H1 (cell line): ENCODE measurements around the gene C1orf21. TPM values are rescaled to one million over a fixed set of nuclear protein-coding genes. Genes with fewer than 3 reads are reported as not detected.
A peak's percentile ranks its signal among the peaks of the same experiment; 100 is the strongest.

Experiments
- CTCF ChIA-PET: fragments of 300-600 bp; sonication (Branson Sonifier 250); formaldehyde crosslinking; loops from one replicate; lab custom pipeline; 2021; ENCODE audit not compliant: partially characterized antibody; lab: Charles Lee
- POLR2A ChIA-PET: fragments of 300-600 bp; sonication (Branson Sonifier 250); formaldehyde crosslinking; loops from one replicate; lab custom pipeline; 2021; ENCODE audit warnings: inconsistent platforms; ENCODE audit not compliant: partially characterized antibody; lab: Charles Lee
- DNase-seq, 2 experiments: peaks; one replicate each; pipeline versions ENCODE4 v3.0.0 to v3.0.0-alpha.2; 2010 to 2022; ENCODE audit warnings: low spot score in 2 of 2, low read depth in 1 of 2, mixed read lengths in 1 of 2
- FAIRE-seq: peaks from 2 replicates; lab custom pipeline; 2011; peaks lifted over from hg19 to GRCh38; lab: Jason Lieb, UNC
- H2AFZ ChIP-seq: 2 replicates; pipeline ENCODE4 v1.8.1; 2012; ENCODE audit warnings: low read length, inconsistent platforms
- H2AK5ac ChIP-seq: 2 replicates; pipeline ENCODE4 v1.6.1; 2013; ENCODE audit warnings: low read depth, low read length
- H2BK120ac ChIP-seq: replicated peaks from 2 replicates; pipeline ENCODE3; 2013; ENCODE audit warnings: low read depth, low read length, inconsistent platforms
- H2BK12ac ChIP-seq: 2 replicates; pipeline ENCODE4 v1.6.1; 2013; ENCODE audit warnings: low read depth, low read length
- H2BK15ac ChIP-seq: 2 replicates; pipeline ENCODE4 v1.6.1; 2013; ENCODE audit warnings: low read length
- H2BK20ac ChIP-seq: 2 replicates; pipeline ENCODE4 v1.6.1; 2013; ENCODE audit warnings: low read length
- H2BK5ac ChIP-seq: 2 replicates; pipeline ENCODE4 v1.6.1; 2013; ENCODE audit warnings: low read depth, low read length
- H3K14ac ChIP-seq: 2 replicates; pipeline ENCODE4 v1.6.1; 2013; ENCODE audit warnings: inconsistent platforms; ENCODE audit not compliant: insufficient read length
- H3K18ac ChIP-seq: 2 replicates; pipeline ENCODE4 v1.6.1; 2013; ENCODE audit warnings: low read length; ENCODE audit errors: extremely low read depth
- H3K23ac ChIP-seq: 2 replicates; pipeline ENCODE4 v1.6.1; 2013; ENCODE audit warnings: inconsistent platforms; ENCODE audit not compliant: insufficient read length
- H3K23me2 ChIP-seq: 2 replicates; pipeline ENCODE4 v1.6.1; 2013; ENCODE audit warnings: low read depth, low read length
- H3K27ac ChIP-seq: 2 replicates; pipeline ENCODE4 v1.6.1; 2011; ENCODE audit warnings: low read depth, low read length, inconsistent platforms
- H3K27me3 ChIP-seq, 4 experiments: replicated peaks in 1 of 4; 1 replicate in 1 of 4; 2 replicates in 3 of 4; pipeline versions ENCODE4 v1.6.1 to v1.8.1; 2011 to 2013; ENCODE audit warnings: low read length in 3 of 4, mild to moderate bottlenecking in 3 of 4, inconsistent platforms in 2 of 4, mixed read lengths in 2 of 4, moderate library complexity in 1 of 4; ENCODE audit not compliant: control insufficient read depth in 3 of 4, insufficient read depth in 3 of 4; ENCODE audit errors: extremely low read depth in 1 of 4
- H3K36me3 ChIP-seq, 4 experiments: 2 replicates each; pipeline versions ENCODE4 v1.6.1 to v1.8.1; 2011 to 2013; ENCODE audit warnings: mild to moderate bottlenecking in 4 of 4, low read length in 3 of 4, moderate library complexity in 2 of 4, control low read depth in 1 of 4, inconsistent platforms in 1 of 4; ENCODE audit not compliant: insufficient read depth in 4 of 4, control insufficient read depth in 2 of 4
- H3K4ac ChIP-seq: replicated peaks from 2 replicates; pipeline ENCODE3; 2013; ENCODE audit warnings: low read length, low read depth, mixed read lengths, inconsistent platforms; ENCODE audit not compliant: insufficient read length
- H3K4me1 ChIP-seq, 4 experiments: replicated peaks in 1 of 4; 1 replicate in 1 of 4; 2 replicates in 3 of 4; pipeline versions ENCODE4 v1.6.1 to v1.8.1; 2011 to 2013; ENCODE audit warnings: low read length in 3 of 4, inconsistent platforms in 2 of 4, mixed read lengths in 1 of 4; ENCODE audit not compliant: insufficient read depth in 4 of 4, control insufficient read depth in 3 of 4
- H3K4me2 ChIP-seq, 2 experiments: 2 replicates each; pipeline versions ENCODE4 v1.6.1 to v1.8.1; 2011 to 2013; ENCODE audit warnings: low read depth in 2 of 2, low read length in 2 of 2, control low read depth in 1 of 2, inconsistent platforms in 1 of 2, mild to moderate bottlenecking in 1 of 2; ENCODE audit not compliant: insufficient read depth in 1 of 2
- H3K4me3 ChIP-seq, 4 experiments: fragments of 200-600, 300-600 bp in 1 of 4; sonication (generic), shearing (Covaris generic), sonication (Bioruptor Twin) in 1 of 4; 2 replicates each; pipeline versions ENCODE4 v1.5.1 to v1.8.1; 2011 to 2016; ENCODE audit warnings: low read length in 4 of 4, low read depth in 3 of 4, control low read depth in 2 of 4, inconsistent platforms in 2 of 4, mild to moderate bottlenecking in 2 of 4, mixed read lengths in 1 of 4, moderate library complexity in 1 of 4; ENCODE audit not compliant: insufficient read depth in 2 of 4; ENCODE audit errors: extremely low read depth in 1 of 4
- H3K56ac ChIP-seq: replicated peaks from 2 replicates; pipeline ENCODE3; 2013; ENCODE audit warnings: low read depth, mild to moderate bottlenecking, mixed read lengths, low read length, inconsistent platforms; ENCODE audit not compliant: insufficient read length
- H3K79me1 ChIP-seq: 2 replicates; pipeline ENCODE4 v1.6.1; 2013; ENCODE audit warnings: low read depth, low read length, control low read depth
- H3K79me2 ChIP-seq, 2 experiments: 2 replicates each; pipeline versions ENCODE4 v1.6.1 to v1.8.1; 2012 to 2013; ENCODE audit warnings: low read length in 2 of 2, mild to moderate bottlenecking in 2 of 2, inconsistent platforms in 1 of 2; ENCODE audit not compliant: insufficient read depth in 2 of 2, control insufficient read depth in 1 of 2
- H3K9ac ChIP-seq, 4 experiments: replicated peaks in 1 of 4; 1 replicate in 1 of 4; 2 replicates in 3 of 4; pipeline versions ENCODE4 v1.6.1 to v1.8.1; 2011 to 2013; ENCODE audit warnings: low read depth in 3 of 4, low read length in 3 of 4, control low read depth in 2 of 4, mild to moderate bottlenecking in 2 of 4, moderate library complexity in 2 of 4, inconsistent platforms in 1 of 4; ENCODE audit errors: extremely low read depth in 1 of 4
- H3K9me3 ChIP-seq, 2 experiments: 2 replicates each; pipeline versions ENCODE4 v1.6.1 to v1.8.1; 2012 to 2013; ENCODE audit warnings: mild to moderate bottlenecking in 2 of 2, moderate library complexity in 2 of 2, control low read depth in 1 of 2, inconsistent platforms in 1 of 2, low read depth in 1 of 2, low read length in 1 of 2, mixed read lengths in 1 of 2; ENCODE audit not compliant: insufficient read depth in 2 of 2
- H4K20me1 ChIP-seq, 2 experiments: replicated peaks in 1 of 2; 2 replicates each; pipeline versions ENCODE3 to v1.8.1; 2011 to 2013; ENCODE audit warnings: inconsistent platforms in 2 of 2, low read length in 2 of 2, mild to moderate bottlenecking in 1 of 2; ENCODE audit not compliant: insufficient read depth in 2 of 2, control insufficient read depth in 1 of 2
- H4K5ac ChIP-seq: 2 replicates; pipeline ENCODE4 v1.6.1; 2013; ENCODE audit warnings: low read length, low read depth, mixed read lengths, inconsistent platforms; ENCODE audit not compliant: insufficient read length
- H4K8ac ChIP-seq: 2 replicates; pipeline ENCODE4 v1.8.0; 2013; ENCODE audit warnings: mild to moderate bottlenecking, moderate library complexity, low read length, inconsistent platforms; ENCODE audit not compliant: insufficient read depth; ENCODE audit errors: extremely low read depth
- H4K91ac ChIP-seq: replicated peaks from 2 replicates; pipeline ENCODE3; 2013; ENCODE audit warnings: low read length, mixed read lengths, inconsistent platforms; ENCODE audit not compliant: insufficient read length
- CTBP2 ChIP-seq: IDR thresholded peaks from 2 replicates; pipeline ENCODE4 v1.7.0; 2011; ENCODE audit warnings: borderline replicate concordance, mild to moderate bottlenecking, moderate library complexity, mixed read lengths, low read length; ENCODE audit not compliant: insufficient read depth, insufficient read length
- SP2 ChIP-seq: IDR thresholded peaks from 2 replicates; pipeline ENCODE4 v1.6.1; 2012; ENCODE audit warnings: mild to moderate bottlenecking, low read length, inconsistent platforms
- YY1 ChIP-seq: IDR thresholded peaks from 2 replicates; pipeline ENCODE4 v1.6.1; 2011; ENCODE audit warnings: low read depth, mild to moderate bottlenecking, low read length
- WGBS, 2 experiments: shearing (Covaris generic) in 1 of 2; methylation state at CpG; one replicate each; pipeline versions ENCODE4 v1.1.6 to v1.1.7; 2013 to 2015; ENCODE audit warnings: low lambda C conversion rate in 2 of 2, mixed read lengths in 2 of 2, inconsistent platforms in 1 of 2, low coverage in 1 of 2, missing lambda C conversion rate in 1 of 2; ENCODE audit not compliant: insufficient replicate concordance in 2 of 2, insufficient coverage in 1 of 2, insufficient read length in 1 of 2; ENCODE audit errors: extremely low coverage in 1 of 2, missing lambda C conversion rate in 1 of 2; 5-methylcytosine and 5-hydroxymethylcytosine counted together
- polyA plus RNA-seq, 7 experiments: library from polyadenylated mRNA; depleted of rRNA in 3 of 7; stranded (reverse) in 5 of 7; unstranded in 2 of 7; fragments of >200 nt in 5 of 7; fragments of 200-250 nt in 2 of 7; gene quantifications; 1 replicate in 5 of 7; 2 replicates in 1 of 7; 4 replicates in 1 of 7; pipeline versions ENCODE4 v1.2.1 to v1.2.3, GENCODE V29; 2011 to 2013; ENCODE audit warnings: missing spikeins in 2 of 7, mixed read lengths in 2 of 7
- total RNA-seq: library from RNA; stranded (reverse); fragmentation: NEBNext Ultra II Directional; extraction: Animal tissue kit (Norgen Biotek cat#: 25700); gene quantifications from 2 replicates; pipeline ENCODE4 v1.2.1, GENCODE V29; 2021

Gene C1orf21
- total and polyA plus RNA-seq, 2 of the 8 experiments (the other 6 are each of a cell fraction or from before 2014, with no cell fraction given): 16.6 to 51.0 TPM

DNA sequence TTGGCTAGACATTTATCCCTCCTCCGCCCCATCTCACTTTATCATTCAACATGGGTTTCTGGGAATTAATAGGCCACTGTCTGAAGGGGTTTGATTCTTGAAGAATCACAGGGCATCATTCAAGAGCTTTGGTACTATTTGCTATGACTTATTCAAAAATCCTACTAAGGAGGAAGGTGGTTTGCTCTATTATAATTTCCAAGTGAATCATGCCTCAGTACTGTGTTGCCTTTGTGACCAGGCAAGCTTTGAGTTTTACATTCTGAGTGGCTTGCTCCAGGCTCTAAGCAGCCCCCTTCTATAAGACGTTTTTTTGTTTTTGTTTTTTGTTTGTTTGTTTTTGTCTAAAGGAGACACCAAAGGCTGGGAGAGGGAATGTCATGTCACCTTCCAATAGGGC lies 2.6 kb downstream of the C1orf21 start:
- H4K8ac ChIP-seq: no peak overlapping the region
- H3K4me1 ChIP-seq: peaks cover 1 to 19% (median 12%) of the 10 kb centered on the region in 4 experiments; a peak in 4 of 7 replicates
- peaks cover 4% of the 10 kb centered on the region; the same call in 1 of the 2 replicates for H3K79me1 ChIP-seq
- peak overlapping the region in 2 of 4 experiments; percentile 87 to 98; a peak in 3 of 8 replicates for H3K4me3 ChIP-seq
- no peak overlapping the region for H4K91ac ChIP-seq
- H4K5ac ChIP-seq: no peak overlapping the region
- TF ChIP-seq CTBP2 (no peak), SP2 (no peak), YY1 (no peak)
- TF ChIP-seq, all 59 proteins: peak for 0
- ChIA-PET CTCF (interaction anchor here (0.5 to 2.6 kb wide), 5 partner anchors 8 to 687 kb away, joined by 3 to 17 read pairs (median 6); no protein-coding TSS in a partner anchor), POLR2A (interaction anchor here (0.7 to 1.7 kb wide), 3 partner anchors 72 to 107 kb away, joined by 3 to 4 read pairs (median 3); no protein-coding TSS in a partner anchor)
- no peak overlapping the region for H2BK12ac ChIP-seq
- no peak overlapping the region for H3K9ac ChIP-seq
- no peak overlapping the region for H2BK5ac ChIP-seq
- H2BK20ac ChIP-seq: no peak overlapping the region
- no peak for FAIRE-seq
- no peaks in the 10 kb centered on the region; a peak in 1 of 7 replicates for H3K27me3 ChIP-seq
- peak overlapping the region in 1 of 2 experiments; percentile 97; a peak in 2 of 4 replicates for H3K4me2 ChIP-seq
- peaks cover 9% of the 10 kb centered on the region for H3K23me2 ChIP-seq
- no peak overlapping the region for H2AK5ac ChIP-seq
- peaks cover 36 to 69% of the 10 kb centered on the region in 2 experiments; a peak in 3 of 4 replicates for H3K79me2 ChIP-seq
- no peak overlapping the region for H3K4ac ChIP-seq
- H3K36me3 ChIP-seq: no peaks in the 10 kb centered on the region
- H2BK120ac ChIP-seq: no peak overlapping the region
- H3K56ac ChIP-seq: no peak overlapping the region
- no peak overlapping the region for H3K18ac ChIP-seq
- no peak for DNase-seq
- peaks cover 3 to 6% of the 10 kb centered on the region in 2 experiments for H4K20me1 ChIP-seq
- H2AFZ ChIP-seq: no peak overlapping the region
- 76% methylated on average over 2 of the region's 2 CpGs; no CpG with 5 or more reads in 1 of the 2 experiments for WGBS, 2 experiments
- no peaks in the 10 kb centered on the region for H3K9me3 ChIP-seq
- H3K23ac ChIP-seq: no peak overlapping the region
- no peak overlapping the region for H3K14ac ChIP-seq
- no peak overlapping the region for H2BK15ac ChIP-seq
- H3K27ac ChIP-seq: no peak overlapping the region
